Neural progenitor cell (in vitro differentiated cells): ENCODE measurements around the gene P2RX1.

Experiments used
- EZH2 ChIP-seq: fragments of 200-600 bp; sonication (generic); IDR thresholded peaks from 2 replicates; pipeline ENCODE4 v1.6.1; 2017; ENCODE audit warnings: antibody characterized with exemption, mild to moderate bottlenecking, moderate library complexity
- EZH2phosphoT487 ChIP-seq: fragments of 200-600 bp; sonication (generic); IDR thresholded peaks from 2 replicates; pipeline ENCODE4 v1.6.1; 2017; ENCODE audit warnings: antibody characterized with exemption
- TF ChIP-seq, protein P1 (sequence below): fragments of 200-600 bp; sonication (generic); IDR thresholded peaks from 2 replicates; pipeline ENCODE4 v1.5.1; 2017; ENCODE audit warnings: antibody characterized with exemption, mild to moderate bottlenecking

DNA sequence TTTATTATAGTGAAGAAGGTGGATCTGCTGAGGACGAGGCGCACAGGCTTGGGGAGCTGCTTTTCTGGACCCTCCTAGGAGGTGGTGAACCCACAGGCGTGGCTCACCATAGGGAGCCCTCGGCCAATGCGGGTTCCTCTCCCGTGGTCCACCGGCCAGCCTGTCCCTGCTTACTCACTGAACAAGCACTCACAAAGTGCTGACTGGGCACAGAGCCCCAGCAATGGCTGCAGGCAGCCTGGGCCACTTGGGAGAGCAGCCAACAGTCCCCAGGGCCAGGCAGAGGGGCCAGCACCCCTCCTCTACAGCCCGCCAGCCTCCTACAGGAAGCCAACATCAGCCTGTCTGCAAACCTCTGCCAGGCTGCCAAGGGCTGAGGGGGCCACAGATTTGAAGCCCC lies 51.1 kb downstream of the P2RX1 start:
- TF ChIP-seq, protein P1, sequence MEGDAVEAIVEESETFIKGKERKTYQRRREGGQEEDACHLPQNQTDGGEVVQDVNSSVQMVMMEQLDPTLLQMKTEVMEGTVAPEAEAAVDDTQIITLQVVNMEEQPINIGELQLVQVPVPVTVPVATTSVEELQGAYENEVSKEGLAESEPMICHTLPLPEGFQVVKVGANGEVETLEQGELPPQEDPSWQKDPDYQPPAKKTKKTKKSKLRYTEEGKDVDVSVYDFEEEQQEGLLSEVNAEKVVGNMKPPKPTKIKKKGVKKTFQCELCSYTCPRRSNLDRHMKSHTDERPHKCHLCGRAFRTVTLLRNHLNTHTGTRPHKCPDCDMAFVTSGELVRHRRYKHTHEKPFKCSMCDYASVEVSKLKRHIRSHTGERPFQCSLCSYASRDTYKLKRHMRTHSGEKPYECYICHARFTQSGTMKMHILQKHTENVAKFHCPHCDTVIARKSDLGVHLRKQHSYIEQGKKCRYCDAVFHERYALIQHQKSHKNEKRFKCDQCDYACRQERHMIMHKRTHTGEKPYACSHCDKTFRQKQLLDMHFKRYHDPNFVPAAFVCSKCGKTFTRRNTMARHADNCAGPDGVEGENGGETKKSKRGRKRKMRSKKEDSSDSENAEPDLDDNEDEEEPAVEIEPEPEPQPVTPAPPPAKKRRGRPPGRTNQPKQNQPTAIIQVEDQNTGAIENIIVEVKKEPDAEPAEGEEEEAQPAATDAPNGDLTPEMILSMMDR = no peak
- TF ChIP-seq EZH2 (no peak), EZH2phosphoT487 (no peak)
